GM10248 (cell line): Measurements from ENCODE around the gene NFATC2.
"Not testable (repeated sequence)": the region's sequence is repeated elsewhere in the genome, so short reads cannot be mapped to it uniquely, and the experiment has no call there.

Experiments used
- CTCF ChIA-PET: fragments of 300-600 bp; sonication (Branson Sonifier 250); formaldehyde crosslinking; extraction: SDS; loops from one replicate; lab custom pipeline; 2021; ENCODE audit warnings: antibody characterized with exemption; lab: Yijun Ruan, JAX
- POLR2A ChIA-PET: fragments of 350-650 bp; sonication (Branson Sonifier 250); formaldehyde crosslinking; extraction: SDS; loops from one replicate; lab custom pipeline; 2020; ENCODE audit warnings: antibody characterized with exemption; lab: Yijun Ruan, JAX
- DNase-seq: peaks from one replicate; pipeline ENCODE4 v3.0.0; 2012; ENCODE audit errors: extremely low spot score
- TF ChIP-seq, protein P1 (sequence below): IDR thresholded peaks from 2 replicates; pipeline ENCODE4 v1.5.1; 2012; ENCODE audit warnings: mild to moderate bottlenecking, low read depth; ENCODE audit errors: extremely low read depth, missing control alignments, control extremely low read depth

Gene NFATC2

GRCh38 chr20:51462566-51463276, 79.8 kb downstream of the NFATC2 start:
- CTCF ChIA-PET: interaction anchor here (0.8 to 1.0 kb wide), 2 partner anchors 8 to 78 kb away, joined by 3 to 4 read pairs; no protein-coding TSS in a partner anchor
- POLR2A ChIA-PET: no interaction called here

DNA sequence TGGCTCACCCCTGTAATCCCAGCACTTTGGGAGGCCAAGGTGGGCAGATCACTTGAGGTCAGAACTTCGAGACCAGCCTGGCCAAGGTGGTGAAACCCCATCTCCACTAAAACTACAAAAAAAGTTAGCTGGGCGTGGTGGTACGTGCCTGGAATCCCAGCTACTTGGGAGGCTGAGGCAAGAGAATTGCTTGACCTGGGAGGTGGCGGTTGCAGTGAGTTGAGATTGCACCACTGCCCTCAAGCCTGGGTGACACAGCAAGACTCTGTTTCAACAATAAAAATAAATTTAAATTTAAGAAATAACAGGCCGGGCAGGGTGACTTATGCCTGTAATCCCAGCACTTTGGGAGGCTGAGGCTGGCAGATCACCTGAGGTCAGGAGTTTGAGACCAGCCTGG, 80.7 kb downstream of the NFATC2 start:
- DNase-seq, POLR2A ChIA-PET: not testable (repeated sequence)
- CTCF ChIA-PET: interaction anchor here (1.4 to 1.5 kb wide), 2 partner anchors 24 to 34 kb away, joined by 3 to 4 read pairs; no protein-coding TSS in a partner anchor

More at GRCh38 chr20:51462566-51463276, 79.8 kb downstream of the NFATC2 start:
- TF ChIP-seq, protein P1, sequence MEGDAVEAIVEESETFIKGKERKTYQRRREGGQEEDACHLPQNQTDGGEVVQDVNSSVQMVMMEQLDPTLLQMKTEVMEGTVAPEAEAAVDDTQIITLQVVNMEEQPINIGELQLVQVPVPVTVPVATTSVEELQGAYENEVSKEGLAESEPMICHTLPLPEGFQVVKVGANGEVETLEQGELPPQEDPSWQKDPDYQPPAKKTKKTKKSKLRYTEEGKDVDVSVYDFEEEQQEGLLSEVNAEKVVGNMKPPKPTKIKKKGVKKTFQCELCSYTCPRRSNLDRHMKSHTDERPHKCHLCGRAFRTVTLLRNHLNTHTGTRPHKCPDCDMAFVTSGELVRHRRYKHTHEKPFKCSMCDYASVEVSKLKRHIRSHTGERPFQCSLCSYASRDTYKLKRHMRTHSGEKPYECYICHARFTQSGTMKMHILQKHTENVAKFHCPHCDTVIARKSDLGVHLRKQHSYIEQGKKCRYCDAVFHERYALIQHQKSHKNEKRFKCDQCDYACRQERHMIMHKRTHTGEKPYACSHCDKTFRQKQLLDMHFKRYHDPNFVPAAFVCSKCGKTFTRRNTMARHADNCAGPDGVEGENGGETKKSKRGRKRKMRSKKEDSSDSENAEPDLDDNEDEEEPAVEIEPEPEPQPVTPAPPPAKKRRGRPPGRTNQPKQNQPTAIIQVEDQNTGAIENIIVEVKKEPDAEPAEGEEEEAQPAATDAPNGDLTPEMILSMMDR: no peak
- DNase-seq: no peak

- TF ChIP-seq, protein P1: no peak
- no peak for DNase-seq
- CTCF ChIA-PET: interaction anchor here (1.0 to 1.5 kb wide), 5 partner anchors 20 to 43 kb away, joined by 3 to 4 read pairs (median 3); no protein-coding TSS in a partner anchor
- POLR2A ChIA-PET: interaction anchor here (0.9 kb wide), 1 partner anchor 57 kb away, joined by 4 read pairs; no protein-coding TSS in a partner anchor
Observed at GRCh38 chr20:51461306-51461705, 81.2 kb downstream of the NFATC2 start.

GRCh38 chr20:51460569-51461265, 81.8 kb downstream of the NFATC2 start:
- TF ChIP-seq, protein P1: no peak
- POLR2A ChIA-PET: interaction anchor here (0.9 kb wide), 1 partner anchor 56 kb away, joined by 4 read pairs; no protein-coding TSS in a partner anchor
- peak; percentile 88 for DNase-seq
- CTCF ChIA-PET: interaction anchor here (1.0 to 1.6 kb wide), 6 partner anchors 10 to 42 kb away, joined by 3 to 4 read pairs (median 3); no protein-coding TSS in a partner anchor

GRCh38 chr20:51460163-51460562, 82.4 kb downstream of the NFATC2 start:
- DNase-seq: no peak
- ChIA-PET POLR2A (no interaction called here), CTCF (interaction anchor here (1.6 kb wide), 1 partner anchor 10 kb away, joined by 4 read pairs; no protein-coding TSS in a partner anchor)
- TF ChIP-seq, protein P1: no peak

DNA sequence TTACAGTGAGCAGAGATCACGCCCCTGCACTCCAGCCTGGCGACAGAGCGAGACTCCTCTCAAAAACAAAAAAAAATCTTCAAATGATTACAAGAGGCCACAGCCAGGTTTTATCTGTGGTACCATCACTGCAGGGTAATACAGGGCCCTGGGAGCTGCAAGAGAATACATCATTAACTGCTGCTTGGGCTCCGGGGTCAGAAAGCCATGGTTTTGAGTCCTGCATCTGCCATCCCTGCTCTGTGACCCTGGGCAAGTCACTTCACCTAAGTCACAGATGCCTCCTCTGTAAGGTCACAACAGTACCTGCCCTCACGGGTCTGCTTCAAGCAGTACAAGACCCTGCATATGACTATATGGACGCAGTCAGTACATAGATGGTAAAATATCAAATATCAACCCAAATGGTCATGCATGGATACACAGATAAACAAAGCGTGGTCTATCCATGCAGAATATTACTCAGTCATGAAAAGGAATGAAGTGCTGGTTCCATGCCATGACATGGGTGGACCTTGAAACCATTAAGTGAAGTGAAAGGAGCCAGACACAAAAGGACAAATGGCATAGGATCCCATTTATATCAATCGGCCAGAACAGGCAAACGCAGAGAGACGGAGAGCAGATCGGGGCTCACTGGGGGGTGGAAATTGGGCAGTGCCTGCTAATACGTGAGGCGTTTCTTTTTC, 83.6 kb downstream of the NFATC2 start:
- DNase-seq: no peak
- ChIA-PET POLR2A (no interaction called here), CTCF (interaction anchor here (1.1 to 1.6 kb wide), 3 partner anchors 8 to 137 kb away, joined by 3 to 4 read pairs (median 4); no protein-coding TSS in a partner anchor)
- TF ChIP-seq, protein P1: no peak
